ENCODE measurements around the gene DCD. TPM values are rescaled to one million over a fixed set of nuclear protein-coding genes. Genes with fewer than 3 reads are reported as not detected.
"Not testable (repeated sequence)": the region's sequence is repeated elsewhere in the genome, so short reads cannot be mapped to it uniquely, and the experiment has no call there.

DCD gene
- total RNA-seq, 1 experiment from 2014 or later, result not detected

DNA sequence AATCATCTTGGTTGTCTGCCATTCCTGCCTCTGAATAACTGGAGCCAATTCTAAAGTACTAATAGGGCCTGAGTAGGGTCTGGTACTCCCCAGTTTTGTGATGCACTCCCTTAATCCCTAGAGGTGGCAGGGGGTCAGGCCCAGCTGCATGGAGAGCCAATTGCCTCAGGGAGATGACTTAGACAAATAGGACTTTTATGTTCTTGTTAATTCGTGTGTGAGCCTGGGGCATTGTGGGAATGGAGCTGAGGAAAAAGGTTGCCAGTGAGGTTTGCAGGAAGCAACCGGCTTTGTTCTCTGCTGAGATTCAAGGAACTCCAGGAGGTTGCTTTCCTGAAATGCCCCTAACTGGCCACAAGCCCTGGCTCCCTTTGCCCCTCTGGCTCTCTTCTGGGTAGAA lies 6.8 kb upstream of the DCD start:
- no peak for DNase-seq (ENCODE audit: low read depth)

GRCh38 chr12:54653025-54653424 lies 4.9 kb upstream of the DCD start:
- no peak for DNase-seq (ENCODE audit: low read depth)

GRCh38 chr12:54650889-54651288 lies 2.7 kb upstream of the DCD start:
- no peak for DNase-seq (ENCODE audit: low read depth)

- DNase-seq (ENCODE audit: low read depth), result peak; percentile 28
Observed at GRCh38 chr12:54650409-54650808, 2.2 kb upstream of the DCD start.

- DNase-seq (ENCODE audit: low read depth), result no peak
Observed at GRCh38 chr12:54649825-54650224, 1.7 kb upstream of the DCD start.

- DNase-seq (ENCODE audit: low read depth), result no peak
Observed at GRCh38 chr12:54641554-54641953, 6.6 kb downstream of the DCD start.

- DNase-seq (ENCODE audit: low read depth), result no peak
Observed at GRCh38 chr12:54641089-54641488, 7.1 kb downstream of the DCD start.

GRCh38 chr12:54639112-54639511 lies 9.1 kb downstream of the DCD start:
- not testable (repeated sequence) for DNase-seq (ENCODE audit: low read depth)

DNA sequence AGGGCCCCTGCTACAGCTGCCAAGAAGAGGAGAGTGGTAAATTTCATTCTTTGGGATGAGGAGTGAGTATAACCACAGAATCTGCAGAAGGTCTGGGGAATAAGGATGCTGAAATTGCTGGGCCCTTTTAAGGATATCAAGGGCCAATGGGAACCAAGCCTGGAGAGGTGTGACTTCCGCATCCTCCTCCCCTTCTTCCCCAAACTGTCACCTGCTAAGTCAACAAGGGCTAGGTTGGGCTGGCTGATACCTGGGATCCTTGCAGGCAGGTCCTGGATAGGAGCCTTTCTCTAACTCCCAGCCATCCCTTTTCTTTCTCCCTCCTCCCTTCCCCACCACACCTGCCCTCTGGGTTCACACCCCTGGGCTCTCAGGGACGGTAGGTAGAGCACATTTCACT lies 13.4 kb downstream of the DCD start, which contains the start of gene LACRT:
Gene LACRT (minus strand): TSS at position 101 of the 400 bp plus-strand sequence. CDS start 54 bp downstream, at position 47.
- DNase-seq (ENCODE audit: low read depth), result no peak

DNA sequence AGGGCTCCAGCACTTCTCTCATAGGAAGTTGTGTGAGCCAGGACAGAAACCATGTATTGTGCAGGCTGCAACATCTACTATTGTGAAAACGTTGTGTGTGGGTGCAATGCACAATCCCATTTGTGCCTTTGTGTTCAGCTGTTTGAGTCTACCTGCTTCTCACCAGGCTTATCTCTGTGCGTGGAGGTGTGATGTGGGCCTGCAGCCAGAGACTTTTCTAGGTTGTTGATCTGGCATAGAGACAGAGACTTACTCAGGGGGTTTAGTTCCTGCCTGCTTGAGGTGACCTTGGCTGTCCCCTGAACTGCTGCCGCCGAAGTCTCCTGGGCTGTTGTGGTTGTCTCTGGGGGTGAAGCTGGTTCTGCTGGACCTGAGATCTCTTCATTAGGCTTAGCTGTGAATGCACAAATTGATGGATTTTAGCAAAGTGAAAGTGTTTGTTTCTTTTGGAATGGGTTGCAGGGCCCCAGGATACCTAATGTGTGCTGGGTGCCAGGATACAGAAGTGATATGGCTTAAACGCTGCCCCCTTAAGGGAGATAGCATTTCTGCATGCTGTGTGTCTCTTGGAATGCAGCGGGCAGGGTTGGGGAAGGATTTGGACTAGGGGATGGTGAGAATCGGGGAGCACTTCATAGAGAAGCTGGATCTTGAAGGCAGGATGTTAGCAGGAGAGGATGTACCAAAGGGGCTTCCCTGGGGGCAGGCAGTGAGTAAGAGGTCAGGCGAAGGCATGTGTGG lies 16.0 kb downstream of the DCD start:
- no peak for DNase-seq (ENCODE audit: low read depth)

GRCh38 chr12:54631551-54631950 lies 16.6 kb downstream of the DCD start:
- DNase-seq (ENCODE audit: low read depth), result no peak

- DNase-seq (ENCODE audit: low read depth), result no peak
Observed at GRCh38 chr12:54629925-54630324, 18.2 kb downstream of the DCD start.

GRCh38 chr12:54628186-54628846 lies 19.8 kb downstream of the DCD start:
- no peak for DNase-seq (ENCODE audit: low read depth)

GRCh38 chr12:54627304-54627703 lies 20.9 kb downstream of the DCD start:
- DNase-seq (ENCODE audit: low read depth), result no peak

GRCh38 chr12:54625598-54625997 lies 22.6 kb downstream of the DCD start:
- DNase-seq (ENCODE audit: low read depth), result no peak

- DNase-seq (ENCODE audit: low read depth), result no peak
Observed at GRCh38 chr12:54624315-54625279, 23.6 kb downstream of the DCD start.

DNA sequence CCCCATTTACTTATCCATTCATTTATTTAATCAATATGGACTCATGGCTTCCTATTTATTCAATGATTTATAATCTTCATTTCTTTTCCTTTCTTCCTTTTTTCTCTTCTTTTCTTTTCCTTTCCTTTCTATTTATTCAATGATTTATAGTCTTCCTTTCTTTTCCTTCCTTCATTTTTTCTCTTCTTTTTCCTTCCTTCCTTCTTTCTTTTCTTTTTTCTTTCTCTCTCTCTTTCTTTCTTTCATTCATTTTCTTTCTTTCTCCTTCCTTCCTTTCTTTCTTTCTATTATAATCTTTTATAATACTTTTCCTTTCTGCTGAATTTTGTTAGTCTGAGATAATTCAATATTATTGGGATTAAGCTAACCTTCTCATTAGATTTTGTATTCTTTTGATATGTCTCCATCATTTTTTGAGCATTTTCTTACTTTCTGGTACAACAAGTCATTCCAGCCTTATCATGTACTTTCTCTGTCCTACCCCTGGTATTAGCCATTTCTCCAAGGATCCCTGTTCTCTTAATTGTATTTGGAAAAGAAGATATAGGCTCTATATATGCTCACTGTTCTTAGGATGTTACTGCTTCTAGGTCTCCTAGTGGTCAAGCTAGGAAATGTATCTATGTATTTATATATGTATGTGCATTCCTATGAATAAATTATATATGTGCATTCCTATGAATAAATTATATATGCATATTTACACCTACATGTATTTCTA lies 25.5 kb downstream of the DCD start:
- DNase-seq (ENCODE audit: low read depth), result no peak

- DNase-seq (ENCODE audit: low read depth), result no peak
Observed at GRCh38 chr12:54616933-54617680, 31.1 kb downstream of the DCD start.

GRCh38 chr12:54612225-54612750 lies 35.9 kb downstream of the DCD start:
- DNase-seq (ENCODE audit: low read depth), result no peak

DNA sequence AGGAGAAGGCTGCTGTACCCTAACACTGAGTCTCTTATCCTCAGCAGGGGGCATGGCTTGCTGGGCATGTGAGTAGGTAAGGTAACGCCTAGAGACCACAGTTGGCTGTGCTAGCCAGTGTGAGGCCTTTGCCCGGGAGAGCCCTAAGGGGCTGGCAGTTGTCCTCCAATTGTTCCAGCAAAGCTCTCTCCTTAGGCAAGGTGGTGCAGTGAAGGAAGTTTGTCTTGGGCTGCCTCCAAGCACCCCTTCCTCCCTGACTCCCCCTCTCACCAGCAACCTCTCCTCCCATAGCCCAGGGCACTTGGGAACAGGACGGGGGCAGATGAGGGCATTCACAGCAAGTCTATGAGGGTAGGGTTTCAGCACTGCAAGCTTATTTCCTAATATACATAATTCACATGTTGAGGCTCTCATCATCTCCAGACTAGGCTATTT lies 36.4 kb downstream of the DCD start:
- no peak for DNase-seq (ENCODE audit: low read depth)

All from M059J (cell line).